ENCODE measurements around the gene FOXRED1.
"Not testable (repeated sequence)": the region's sequence is repeated elsewhere in the genome, so short reads cannot be mapped to it uniquely, and the experiment has no call there.

FOXRED1 gene

DNA sequence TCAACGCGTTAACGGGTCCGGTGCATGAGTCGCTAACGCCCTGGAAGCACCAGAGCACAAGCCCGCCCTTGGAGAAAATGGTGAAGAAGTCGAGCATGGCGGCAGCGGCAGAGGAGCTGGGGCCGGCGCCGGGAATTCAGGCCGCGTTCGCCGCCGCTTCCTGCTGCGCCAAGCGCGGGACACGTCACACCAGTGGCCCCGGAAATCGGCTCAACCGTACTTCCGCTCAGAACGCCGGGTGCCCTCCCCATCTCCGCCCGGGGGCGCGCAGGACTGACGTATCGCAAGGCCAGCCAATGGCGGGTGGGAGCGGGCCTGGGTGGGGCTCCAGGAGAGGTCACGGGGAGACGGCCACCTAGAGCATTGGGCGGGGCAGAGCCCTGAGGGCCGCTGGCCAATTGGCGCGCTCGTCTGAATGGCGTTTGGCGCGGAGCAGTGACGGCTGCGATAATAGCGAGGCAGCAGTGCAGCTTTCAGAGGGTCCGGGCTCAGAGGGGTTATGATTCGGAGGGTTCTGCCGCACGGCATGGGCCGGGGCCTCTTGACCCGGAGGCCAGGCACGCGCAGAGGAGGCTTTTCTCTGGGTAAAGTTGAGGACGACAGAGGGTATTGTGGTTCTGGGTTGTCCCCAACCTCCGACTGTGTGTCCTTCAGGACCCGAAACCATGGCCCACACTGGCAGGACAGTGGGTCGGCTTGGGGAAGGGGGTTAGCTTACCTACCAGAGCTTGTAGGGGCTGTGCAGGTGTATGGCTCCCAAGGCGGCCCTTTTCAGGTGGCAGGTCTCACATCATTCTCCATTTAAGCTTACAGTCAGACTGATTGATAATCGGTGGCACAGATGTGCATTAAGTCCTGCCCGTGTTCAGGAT is at the start of gene FOXRED1, which contains the start of gene SRPRA:
FOXRED1 (plus strand) TSS at position 447 of the 872 bp plus-strand sequence; CDS start at position 500, 53 bp downstream.
SRPRA (minus strand) TSS at position 188 of the 872 bp plus-strand sequence; CDS start at position 97, 91 bp downstream.
- DNase-seq, result peak; percentile 100

DNA sequence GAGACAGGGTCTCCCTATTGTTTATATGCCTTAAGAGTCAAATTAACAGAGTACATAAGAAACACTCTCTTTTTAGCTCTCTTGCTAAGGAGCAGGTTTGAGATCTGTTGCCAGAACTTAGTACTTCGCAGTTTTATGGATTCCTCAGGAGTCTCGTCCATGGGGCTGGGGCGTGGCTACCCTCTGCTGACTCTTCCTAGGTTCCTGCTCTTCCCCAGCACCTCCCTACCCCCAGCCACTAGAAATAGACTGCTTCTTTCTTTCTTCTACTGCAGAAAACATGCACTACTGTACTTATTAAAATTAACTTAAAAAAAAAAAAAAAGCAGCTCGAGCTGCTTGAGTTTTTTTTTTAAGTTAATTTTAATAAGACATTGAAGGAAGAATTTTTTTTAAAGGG is 49.4 kb upstream of the FOXRED1 start:
- no peak for DNase-seq

DNA sequence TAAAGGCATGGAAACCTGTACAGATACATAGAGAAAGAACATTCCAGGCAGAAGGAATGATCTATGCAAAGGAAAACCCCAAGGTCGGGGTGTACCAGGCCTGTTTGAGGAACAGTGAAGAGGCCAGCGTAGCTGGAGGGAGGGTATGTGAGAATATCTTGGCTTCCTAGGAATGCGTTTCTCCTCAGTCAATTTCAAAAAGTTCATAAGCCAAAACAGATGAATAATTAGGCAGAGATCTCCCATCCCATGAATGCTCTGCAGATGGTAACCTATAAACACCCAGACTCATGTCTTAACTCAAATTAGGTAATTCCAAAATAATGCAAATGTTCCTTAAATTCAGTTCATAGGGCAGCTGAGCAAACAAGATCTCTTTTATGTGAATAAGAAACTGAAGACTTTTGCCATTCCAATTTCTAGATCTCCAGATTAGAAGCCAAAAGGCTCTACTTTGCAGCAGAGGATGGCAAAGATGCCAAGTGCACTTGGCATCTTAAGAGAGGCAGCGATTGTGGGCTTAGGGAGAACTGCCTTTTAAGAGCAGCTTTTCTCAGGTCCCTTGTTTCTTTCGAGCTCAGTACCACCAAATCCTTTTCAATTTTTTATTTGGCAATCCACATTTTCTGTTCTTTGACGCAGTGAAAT is 44.2 kb upstream of the FOXRED1 start:
- no peak for DNase-seq

DNA sequence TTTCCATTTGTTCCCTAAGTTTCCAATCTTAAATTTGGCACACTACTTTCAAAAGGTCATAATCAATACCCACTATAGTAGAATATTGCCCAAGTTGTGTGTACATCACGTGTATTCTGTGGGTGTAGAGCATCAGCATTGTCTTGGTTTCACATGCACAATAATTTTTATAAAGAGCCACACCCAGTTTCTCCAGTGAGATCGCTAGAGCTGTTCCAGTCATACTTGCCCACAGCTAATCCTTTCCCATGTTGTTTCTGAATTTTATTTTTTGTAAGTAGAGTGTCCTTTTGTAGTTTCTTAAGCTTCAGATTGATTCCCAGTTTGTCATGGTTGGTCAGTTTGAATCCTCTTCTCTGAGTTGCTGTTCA is 43.7 kb upstream of the FOXRED1 start:
- no peak for DNase-seq

DNA sequence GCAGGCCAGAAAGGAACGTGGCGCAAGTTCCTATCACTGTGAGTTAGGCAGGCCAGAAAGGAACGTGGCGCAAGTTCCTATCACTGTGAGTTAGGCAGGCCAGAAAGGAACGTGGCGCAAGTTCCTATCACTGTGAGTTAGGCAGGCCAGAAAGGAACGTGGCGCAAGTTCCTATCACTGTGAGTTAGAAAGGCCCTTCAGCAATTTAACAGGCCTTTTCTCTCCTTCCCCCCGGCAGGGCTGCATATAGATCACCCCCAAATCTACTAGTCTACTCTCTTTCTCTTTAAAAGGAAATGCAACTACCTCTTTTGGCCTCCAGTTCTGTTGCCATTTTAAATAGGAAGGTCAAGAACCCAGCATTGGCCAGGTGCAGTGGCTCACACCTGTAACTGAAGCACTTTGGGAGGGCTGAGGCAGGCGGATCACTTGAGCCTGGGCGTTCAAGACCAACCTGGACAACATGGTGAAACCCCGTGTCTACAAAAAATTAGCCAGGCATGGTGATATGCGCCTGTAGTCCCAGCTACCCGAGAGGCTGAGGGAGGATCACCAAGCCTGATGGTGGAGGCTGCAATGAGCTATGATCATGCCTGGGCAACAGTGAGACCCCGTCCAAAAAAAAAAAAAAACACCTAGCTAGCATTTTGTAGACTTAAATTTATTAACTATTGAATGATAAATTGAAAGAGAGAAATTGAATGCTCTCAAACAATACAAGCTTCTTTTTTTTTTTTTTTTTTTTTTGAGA is 42.4 kb upstream of the FOXRED1 start:
- no peak for DNase-seq

DNA sequence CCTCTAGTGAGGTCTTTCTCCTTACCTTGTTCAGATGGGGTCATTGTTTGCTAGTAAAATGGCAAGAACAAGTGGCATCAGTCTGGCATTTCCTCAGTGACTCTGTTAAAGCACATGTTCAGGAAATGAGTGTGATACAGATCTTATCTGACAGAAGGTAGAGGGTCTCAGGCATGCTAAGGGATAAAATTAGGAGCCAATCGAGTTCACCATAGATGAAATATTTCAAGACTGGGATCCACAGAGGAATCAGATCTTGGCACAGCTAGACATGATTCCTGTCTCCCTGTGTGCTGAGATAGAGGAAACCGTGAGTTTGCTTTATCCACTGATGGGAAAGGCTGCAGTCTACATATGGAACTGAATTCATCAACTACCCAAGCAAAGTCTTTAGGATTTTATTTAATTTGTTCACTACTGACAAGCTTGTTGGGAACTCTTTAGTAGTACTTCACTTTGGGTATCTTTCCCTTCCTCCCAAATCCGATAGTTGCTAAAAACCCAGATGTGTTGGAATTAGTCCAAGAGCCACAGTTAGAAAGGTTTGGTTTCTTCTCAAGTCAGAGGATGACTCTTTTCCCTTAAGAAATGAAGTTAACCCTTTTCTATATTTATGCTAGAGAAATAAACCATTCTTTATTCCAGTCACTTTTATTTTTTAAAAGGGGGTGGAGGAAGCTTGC is 39.0 kb upstream of the FOXRED1 start:
- DNase-seq, result no peak

DNA sequence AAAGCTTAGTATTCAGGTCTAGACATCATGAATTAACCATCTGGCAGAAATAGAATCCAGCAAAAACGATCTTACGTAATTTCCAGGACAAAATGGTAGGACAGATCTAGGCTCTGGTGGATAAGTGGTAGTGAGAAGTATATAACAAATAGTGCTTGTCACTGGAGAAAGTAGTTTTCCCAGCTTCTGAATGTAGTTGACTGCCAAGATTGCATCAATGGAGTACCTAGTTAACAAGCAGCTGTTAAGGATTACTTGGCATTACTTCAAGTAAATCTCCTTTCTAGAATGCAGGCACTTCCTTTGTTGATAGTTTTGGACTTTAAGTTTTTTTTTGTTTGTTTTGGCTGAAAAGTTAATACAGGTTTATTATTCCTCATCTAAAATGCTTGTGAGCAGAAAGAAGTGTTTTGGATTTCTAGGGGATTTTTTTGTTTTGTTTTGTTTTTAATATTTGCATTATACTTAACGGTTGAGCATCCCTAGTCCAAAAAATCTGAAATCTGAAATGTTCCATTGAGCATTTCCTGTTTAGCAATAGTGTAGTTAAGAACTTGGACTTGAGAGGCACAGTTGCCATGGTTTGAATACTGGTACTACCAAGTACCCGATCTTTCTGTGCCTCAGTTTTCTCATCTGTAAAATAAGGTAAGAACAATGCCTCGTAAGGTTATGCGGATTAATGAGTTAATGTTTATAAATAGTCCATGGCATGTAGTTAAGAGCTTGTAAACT is 37.1 kb upstream of the FOXRED1 start:
- DNase-seq, result peak; percentile 94

DNA sequence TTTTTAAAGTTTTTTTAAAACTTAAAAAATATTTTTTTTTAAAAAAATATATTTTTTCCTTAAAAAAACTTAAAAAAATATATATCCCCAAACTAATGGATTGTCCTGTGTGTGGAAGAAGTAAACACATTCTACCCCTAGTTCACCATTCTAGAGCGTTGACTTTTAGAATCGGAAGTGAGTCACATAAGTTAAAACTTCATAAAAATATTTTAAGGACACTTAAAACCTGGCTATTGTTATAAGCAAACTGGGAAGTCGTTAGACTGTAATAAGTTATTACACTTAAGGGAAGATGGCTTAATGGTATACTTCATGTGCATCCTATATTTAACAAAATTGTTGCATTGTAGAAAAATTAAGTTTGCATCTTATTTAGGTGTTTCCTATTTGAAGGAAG is 36.3 kb upstream of the FOXRED1 start:
- no peak for DNase-seq

DNA sequence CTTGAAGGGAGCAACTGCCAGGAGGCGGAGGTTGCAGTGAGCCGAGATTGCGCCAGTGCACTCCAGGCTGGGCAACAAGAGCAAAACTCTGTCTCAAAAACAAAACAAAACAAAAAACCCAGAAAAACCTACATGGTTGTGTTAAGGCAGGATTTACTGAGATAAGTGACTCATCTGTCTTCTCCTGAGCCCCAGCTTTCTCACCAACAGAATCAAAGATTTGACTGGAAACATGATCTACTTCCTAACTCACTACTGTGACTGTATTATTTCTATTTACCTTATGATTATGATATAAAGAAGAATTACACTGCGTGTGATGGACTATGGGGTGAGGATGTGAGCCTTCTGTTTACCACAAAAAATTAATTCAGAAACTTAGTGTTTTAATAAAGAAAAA is 35.6 kb upstream of the FOXRED1 start:
- DNase-seq, result no peak

DNA sequence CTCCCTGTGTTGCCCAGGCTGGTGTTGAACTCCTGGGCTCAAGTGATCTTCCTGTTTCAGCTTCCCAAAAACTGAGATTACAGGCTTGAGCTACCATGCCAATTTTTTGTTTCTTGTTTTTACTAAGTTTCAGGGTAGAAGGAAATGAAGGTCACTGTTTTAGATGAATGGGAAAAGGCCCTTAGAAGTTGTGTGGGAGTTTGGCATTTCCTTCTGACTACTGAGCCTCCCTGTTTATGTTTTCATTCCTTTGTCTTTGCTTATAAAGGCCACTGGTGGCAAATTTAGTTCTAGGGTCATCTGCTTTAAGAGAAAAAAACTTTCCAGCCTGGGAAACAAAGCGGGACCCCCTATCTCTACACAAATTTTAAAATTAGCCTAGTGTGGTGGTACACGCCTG is 22.3 kb upstream of the FOXRED1 start:
- no peak for DNase-seq

DNA sequence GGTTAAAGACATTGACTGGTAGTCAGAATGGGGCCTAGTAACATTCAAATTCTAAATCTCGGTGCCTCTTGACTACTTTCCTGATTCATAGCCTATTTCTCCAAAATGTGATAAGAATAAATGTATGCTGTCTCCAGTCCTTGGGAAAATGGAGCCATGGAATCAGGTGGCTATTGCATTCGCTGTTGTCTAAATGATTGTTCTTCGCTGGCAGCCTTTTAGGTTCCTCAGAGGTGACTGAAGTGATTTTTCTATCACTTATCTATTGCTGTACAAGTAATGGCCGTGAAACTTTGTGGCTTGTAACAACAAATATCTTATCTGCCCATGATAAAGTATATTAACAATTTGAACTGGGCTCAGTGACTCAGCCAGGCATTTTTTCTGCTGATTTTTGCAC is 15.7 kb upstream of the FOXRED1 start:
- no peak for DNase-seq

DNA sequence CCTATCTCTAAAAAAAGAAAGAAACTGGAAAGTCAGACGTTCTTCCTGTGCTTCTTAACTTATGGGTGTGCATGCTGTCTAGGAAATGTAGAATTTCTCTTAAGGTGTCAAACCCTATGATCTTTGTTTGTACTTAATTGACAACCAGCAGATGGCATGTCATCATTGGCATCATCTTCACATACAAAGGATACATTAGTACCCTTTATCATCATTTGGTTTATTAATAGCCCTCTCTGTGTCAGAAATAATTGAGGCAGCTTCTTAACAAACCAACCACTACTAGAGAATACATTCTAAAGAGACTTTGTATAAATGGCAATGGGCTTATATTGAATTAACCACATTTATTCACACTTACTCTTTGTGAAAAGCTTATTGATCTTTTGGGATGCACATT is 14.1 kb upstream of the FOXRED1 start:
- DNase-seq, result no peak

DNA sequence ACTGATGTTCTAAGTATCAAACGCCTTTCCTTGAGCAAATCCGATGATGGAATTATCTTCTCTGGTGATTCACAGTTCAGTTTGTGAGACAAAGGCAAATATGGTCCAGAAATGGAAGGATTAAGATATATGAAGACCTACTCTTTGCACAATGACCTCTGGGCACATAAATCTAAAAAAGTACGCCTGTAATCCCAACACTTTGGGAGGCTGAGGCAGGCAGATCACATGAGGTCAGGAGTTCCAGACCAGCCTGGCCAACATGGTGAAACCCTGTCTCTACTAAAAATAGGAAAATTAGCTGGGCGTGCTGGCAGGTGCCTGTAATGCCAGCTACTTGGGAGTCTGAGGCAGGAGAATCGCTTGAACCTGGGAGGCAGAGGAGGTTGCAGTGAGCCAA is 13.4 kb upstream of the FOXRED1 start:
- DNase-seq, result not testable (repeated sequence)

DNA sequence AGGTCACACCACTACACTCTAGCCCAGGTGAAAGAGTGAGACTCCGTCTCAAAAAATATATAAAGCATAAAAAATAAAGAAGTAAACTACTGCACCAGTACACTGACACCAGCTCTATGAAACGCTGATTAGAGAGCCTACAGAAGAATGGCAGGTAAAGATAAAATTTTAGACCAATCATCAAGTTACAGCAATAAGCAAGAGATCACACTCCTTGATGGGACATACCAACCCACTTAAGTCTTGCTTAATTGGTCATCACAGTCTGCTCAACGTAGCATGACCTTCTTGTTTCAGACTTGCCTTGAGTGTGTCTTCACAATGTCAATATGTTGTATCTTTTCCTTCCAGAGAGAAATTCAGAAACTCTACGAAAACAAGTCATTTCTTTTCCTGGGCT is 12.7 kb upstream of the FOXRED1 start:
- no peak for DNase-seq

DNA sequence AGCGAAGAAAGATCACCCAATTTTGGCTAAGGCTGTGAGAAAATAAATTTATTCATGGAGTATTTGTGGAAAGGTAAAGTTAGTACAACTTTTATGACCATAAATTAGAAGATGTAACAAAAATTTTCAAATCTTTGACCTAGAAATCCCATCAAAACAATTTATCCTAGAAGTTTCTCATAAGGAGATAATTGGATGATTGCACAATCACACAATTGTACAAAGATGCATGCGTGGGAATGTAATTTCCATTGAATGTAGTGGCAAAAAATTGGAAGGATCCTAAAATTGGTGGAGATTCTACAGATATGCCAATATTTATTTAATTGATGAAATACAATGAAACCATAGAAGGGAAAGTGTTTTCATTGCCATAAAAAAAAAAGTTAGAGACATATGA is 11.8 kb upstream of the FOXRED1 start:
- DNase-seq, result no peak

DNA sequence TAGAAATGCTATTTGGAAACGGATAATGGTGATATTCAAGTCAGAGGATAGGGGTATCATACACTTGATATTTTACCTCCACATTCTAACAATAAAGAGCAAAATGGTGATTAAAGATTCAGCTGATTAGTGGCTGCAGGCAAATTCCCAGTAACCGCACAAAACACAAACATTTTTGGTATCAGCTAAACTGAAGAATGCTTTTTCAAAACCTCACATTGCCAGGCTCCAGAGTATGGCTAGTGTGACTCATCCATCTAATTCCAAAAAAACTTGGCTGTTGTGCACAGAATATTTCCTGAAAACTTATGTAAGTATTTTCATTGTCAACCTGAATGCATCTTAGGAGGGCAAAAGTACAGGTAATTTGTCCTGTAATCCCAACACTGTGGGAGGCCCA is 11.2 kb upstream of the FOXRED1 start:
- no peak for DNase-seq

DNA sequence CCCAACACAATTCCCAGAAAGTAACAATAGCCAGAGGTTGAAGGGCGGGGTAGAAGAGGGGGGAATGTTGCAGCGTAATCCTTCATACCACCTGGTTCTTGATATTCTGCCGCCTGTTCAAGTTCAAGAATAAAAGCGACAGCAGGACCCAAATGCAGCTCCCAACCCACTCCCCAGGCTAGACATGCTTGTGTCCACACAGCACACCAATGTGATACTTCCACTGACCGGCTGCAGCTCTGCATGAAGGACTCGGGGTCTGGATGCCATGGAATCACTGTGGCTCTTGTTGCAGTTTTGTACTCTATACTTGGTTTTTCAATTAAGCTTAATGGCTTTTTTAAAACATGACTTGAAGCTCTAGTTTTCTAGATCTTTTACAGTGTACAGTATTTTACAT is 6.7 kb upstream of the FOXRED1 start:
- no peak for DNase-seq

DNA sequence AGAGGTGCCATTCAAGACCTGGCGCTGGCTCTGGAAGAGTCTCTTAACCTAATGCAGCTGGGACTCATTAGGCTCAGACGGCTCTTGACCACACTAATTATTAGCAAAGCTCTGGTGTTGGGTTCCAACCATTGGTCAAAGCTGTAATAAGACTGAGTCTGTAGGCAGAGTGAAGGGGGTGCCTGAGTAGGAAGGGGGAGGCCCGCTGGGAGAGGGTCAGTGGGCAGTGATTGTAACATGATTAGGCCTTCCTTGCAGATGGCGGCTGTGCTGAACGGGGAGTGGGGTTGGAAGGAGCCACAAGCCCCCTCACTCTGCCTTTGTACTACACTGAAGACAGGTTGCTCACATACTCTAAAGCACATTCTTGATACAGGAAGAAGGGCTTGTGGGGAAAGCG is 5.5 kb upstream of the FOXRED1 start:
- no peak for DNase-seq

DNA sequence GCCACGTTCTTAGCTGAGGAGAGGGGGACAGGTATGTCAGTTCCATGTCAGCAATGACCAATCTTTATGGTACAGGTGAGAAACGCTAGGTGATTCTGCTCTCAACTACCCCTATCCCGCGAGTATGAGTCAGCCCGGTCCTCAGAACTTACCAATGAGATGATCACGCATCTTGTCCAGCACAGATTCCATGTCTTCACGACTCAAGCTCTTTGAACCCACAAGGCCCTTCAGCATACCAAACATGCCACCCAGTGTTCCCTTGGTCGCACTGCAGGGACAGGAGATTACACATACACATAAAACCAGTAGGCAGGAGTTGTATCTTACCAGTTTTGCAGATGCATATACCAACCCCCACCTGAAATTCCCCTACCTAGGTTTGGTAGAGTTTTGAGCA is 3.1 kb upstream of the FOXRED1 start:
- DNase-seq, result no peak

DNA sequence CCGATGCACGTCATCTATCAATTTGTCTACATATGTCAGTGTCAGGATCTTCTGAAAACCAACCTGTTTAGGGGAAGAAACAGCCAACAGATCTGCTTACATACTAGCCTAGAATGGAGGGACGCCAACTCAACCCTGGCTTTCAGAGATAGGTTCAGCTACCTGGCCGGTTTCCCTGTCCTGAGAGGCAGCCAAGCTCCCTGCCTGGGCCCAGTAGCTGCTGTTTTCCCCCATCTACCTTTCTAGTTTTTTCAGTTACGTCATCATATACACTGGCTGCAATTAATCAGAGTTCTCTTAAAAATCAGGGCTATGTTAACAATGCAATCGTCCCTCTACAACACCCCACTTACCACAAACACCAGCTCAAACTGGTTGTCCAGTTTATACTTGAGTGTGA is 1.3 kb upstream of the FOXRED1 start:
- no peak for DNase-seq

DNA sequence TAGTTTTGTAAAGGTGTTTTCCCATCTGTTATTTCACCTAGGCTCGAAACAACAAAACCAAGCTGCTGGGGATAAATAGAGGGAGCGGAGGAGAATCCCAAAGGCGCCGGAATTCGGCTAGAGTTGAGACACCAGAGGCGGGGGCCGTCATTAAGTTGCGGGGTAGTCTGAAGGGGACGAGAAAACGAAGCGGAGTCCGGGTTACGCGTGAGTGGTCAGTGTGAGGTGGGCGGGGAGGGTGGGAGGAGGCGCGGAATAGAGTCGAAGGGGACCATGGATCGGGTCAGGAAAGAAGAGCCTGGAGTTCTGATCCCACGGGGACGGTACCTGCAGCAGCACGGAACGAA is 620 bp upstream of the FOXRED1 start:
- no peak for DNase-seq

DNA sequence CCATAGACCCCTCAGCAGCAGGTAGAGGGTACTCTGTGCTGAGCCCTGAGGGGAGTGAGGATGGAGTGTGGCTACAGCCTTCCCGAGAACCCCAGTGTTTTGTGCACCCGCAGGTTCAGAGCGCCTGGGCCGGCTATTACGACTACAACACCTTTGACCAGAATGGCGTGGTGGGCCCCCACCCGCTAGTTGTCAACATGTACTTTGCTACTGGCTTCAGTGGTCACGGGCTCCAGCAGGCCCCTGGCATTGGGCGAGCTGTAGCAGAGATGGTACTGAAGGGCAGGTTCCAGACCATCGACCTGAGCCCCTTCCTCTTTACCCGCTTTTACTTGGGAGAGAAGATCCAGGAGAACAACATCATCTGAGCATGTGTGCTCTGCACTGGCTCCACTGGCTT is 8.4 kb downstream of the FOXRED1 start:
- DNase-seq, result no peak

DNA sequence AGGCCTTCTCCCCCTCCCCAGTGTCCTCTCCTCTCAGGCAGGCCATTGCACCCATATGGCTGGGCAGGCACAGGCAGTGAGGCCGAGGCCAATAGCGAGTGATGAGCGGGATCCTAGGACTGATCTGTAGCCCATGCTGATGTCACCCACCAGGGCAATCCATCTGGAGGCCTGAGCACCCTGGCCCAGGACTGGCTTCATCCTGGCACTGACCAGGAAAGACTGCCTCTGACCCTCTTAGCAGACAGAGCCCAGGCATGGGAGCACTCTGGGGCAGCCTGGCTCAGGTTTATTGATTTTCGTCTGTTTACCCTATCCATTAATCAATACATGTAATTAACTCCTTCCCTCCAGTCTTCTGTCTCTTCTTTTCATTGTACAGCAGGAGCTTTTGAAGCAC is 8.8 kb downstream of the FOXRED1 start:
- DNase-seq, result no peak
